Skeletal muscle satellite cell (primary cell): ENCODE data around the gene STXBP2.
A peak's percentile ranks its signal among the peaks of the same experiment; 100 is the strongest.

ENCODE experiments used
- H3K27me3 ChIP-seq: 2 replicates; pipeline ENCODE4 v1.7.0; 2013; ENCODE audit warnings: low read length; ENCODE audit not compliant: control insufficient read depth, insufficient read depth
- H3K36me3 ChIP-seq: 2 replicates; pipeline ENCODE4 v1.7.0; 2013; ENCODE audit warnings: mild to moderate bottlenecking, control low read depth, low read length; ENCODE audit not compliant: insufficient read depth
- H3K4me1 ChIP-seq: 2 replicates; pipeline ENCODE4 v1.7.0; 2013; ENCODE audit warnings: low read length; ENCODE audit not compliant: control insufficient read depth, insufficient read depth
- H3K4me2 ChIP-seq: 2 replicates; pipeline ENCODE4 v1.7.0; 2013; ENCODE audit warnings: mild to moderate bottlenecking, low read length
- H3K4me3 ChIP-seq: 2 replicates; pipeline ENCODE4 v1.7.0; 2013; ENCODE audit warnings: low read length
- H3K9ac ChIP-seq: 2 replicates; pipeline ENCODE4 v1.7.0; 2013; ENCODE audit warnings: mild to moderate bottlenecking, low read depth, low read length, moderate library complexity
- H3K9me3 ChIP-seq: replicated peaks from 2 replicates; pipeline ENCODE4 v1.7.0; 2013; ENCODE audit warnings: mild to moderate bottlenecking, control low read depth, low read length

The STXBP2 gene

DNA sequence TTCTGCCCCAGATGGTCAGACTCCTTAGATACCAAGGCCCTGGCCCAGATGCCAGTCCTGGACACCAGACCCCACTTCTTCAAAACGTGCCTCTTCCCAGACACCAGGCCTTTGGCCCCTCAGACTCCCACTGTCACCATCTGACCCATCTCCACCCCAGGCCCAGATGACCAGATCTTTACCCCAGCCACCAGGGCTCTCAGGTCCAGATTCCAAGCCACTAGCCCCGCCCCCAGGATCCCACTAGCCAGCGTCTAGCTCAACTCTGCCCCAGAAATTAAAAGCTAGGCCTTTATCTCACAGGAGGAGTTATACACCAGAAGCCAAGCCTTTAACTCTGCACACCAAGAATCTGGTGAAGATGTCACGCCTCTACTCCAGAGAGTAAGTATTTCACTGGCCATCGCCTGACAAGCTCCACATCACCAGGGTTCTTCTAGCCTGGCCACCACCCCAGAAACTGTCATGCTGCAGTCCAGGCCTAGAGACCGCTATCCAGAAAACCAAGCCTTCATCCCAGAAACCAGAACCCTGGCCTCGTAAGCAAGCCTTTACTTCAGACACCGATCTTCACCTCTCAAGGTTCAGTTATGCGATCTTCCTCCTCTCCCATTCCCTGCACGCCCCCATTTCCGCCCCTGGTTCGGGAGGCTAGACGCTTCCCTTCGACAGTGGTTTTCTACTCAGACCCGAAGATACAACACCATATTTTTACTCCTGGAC, 8.2 kb upstream of the STXBP2 start:
- H3K27me3 ChIP-seq, result no peaks in the 10 kb centered on the region
- peak overlapping the region; percentile 98 for H3K4me2 ChIP-seq
- H3K4me1 ChIP-seq, result peaks cover 14% of the 10 kb centered on the region
- no peaks in the 10 kb centered on the region for H3K9me3 ChIP-seq
- peak overlapping the region; percentile 92 for H3K4me3 ChIP-seq
- H3K9ac ChIP-seq, result peak overlapping the region; percentile 98
- peaks cover 16% of the 10 kb centered on the region for H3K36me3 ChIP-seq

DNA sequence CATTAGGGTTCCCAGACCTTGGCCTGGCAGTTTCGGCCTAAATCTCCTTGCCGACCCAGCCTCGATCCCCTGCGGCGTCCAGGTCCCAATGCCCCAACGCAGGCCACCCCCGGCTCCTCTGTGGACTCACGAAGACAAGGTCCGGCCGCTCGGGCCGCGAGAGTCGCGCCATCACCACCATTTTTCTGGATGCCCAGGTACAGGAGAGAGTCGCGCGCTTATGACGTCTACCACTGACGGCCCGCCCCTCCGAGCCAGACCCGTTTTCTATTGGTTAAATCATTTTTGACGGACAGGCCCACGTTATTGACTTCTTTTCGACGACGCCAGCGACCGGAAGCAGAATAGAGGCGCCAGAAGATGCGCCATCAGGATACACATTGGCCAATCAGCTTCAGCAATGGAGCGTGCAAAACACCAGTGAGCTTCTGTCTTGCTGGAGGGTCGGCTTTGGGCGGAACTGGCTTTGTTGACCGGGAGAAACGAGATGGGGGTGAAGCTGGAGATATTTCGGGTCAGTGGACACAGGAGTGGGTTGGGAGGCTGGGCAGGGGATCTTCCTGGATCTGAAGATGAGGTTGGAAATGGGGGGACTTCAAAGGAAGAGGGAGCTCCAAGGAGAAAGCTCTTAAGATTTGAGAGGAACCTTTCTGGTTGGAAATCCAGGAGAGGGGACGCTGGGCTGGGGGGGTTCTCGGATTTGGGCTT, 7.4 kb upstream of the STXBP2 start, which contains the start of the genes PET100 and XAB2:
Gene PET100 (plus strand): TSS at position 447 of the 708 bp plus-strand sequence. CDS start 41 bp downstream, at position 488.
Gene XAB2 (minus strand): TSS at position 199 of the 708 bp plus-strand sequence. CDS start 18 bp downstream, at position 181.
- peak within 1 kb of the TSS; percentile 92 for H3K4me3 ChIP-seq
- peak within 1 kb of the TSS; percentile 98 for H3K9ac ChIP-seq
- H3K4me1 ChIP-seq, result peaks cover 14% of the 10 kb centered on the region
- H3K27me3 ChIP-seq, result no peaks in the 10 kb centered on the region
- peaks cover 13% of the 10 kb centered on the region for H3K36me3 ChIP-seq
- peak within 1 kb of the TSS; percentile 98 for H3K4me2 ChIP-seq
- no peaks in the 10 kb centered on the region for H3K9me3 ChIP-seq

DNA sequence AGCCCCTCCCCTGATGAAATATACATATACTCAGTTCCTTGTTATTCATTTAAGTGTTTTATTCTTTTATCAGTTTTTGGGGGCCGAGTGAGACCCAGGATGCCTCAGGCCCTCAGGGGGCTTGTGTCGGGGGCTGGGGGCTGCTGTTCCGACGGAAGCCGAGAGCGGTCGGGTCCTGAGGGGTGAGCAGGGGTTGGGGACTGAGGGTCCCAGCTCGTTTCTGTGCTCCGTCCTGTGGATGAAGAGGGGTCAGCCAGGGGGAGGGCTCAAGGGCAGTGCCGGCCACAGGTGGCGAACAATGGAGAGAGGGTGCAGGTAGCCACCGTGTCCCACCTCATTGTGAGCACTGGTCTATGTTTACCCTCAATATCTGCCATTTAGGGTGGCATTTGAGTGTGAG, 5.3 kb upstream of the STXBP2 start:
- Histone ChIP-seq H3K4me1 (peaks cover 14% of the 10 kb centered on the region), H3K36me3 (peaks cover 5% of the 10 kb centered on the region), H3K9me3 (no peaks in the 10 kb centered on the region), H3K4me2 (no peak overlapping the region), H3K4me3 (no peak overlapping the region), H3K27me3 (peaks cover 16% of the 10 kb centered on the region), H3K9ac (no peak overlapping the region)

DNA sequence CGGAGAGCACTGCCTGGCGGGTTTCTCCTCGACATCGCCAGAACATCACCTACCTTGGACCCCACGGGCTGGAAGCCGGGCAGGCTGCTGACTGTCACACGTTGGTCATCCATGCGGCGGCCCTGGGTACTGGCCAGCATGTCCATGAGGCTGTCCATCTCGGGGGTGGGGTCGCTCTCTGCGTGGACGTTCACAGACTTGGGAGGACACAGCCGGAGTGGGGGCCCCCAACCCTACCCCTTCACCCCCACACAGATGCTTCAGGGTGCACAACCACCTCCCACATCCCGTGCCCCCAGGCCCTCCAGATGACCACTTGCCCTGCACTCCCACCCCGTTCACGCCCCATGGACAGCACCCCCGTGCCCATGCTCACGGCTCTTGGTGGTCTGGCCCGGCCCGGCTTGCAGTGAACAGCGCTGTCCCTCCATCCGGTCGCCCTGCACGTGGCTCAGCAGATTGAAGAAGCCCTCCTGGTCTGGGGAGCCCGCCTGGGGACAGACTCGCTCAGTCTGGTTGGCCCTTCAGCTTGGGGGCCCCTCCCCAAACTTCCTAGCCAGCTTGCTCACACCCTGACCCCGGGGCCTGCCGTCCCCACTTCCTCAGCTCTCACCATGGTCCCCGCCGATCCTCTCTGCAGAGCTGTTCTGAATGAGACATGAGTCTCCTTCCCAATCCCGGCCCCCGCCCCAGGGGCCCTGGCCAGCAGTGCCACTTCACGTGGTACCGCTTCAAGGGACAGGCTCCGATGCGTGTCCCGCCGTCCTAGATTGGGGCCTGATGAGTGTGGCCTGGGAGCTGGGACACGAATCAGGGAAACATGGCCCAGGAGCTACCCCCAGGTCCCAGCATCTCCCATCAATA, 4.3 kb upstream of the STXBP2 start:
- H3K27me3 ChIP-seq, result peaks cover 21% of the 10 kb centered on the region
- no peaks in the 10 kb centered on the region for H3K9me3 ChIP-seq
- no peak overlapping the region for H3K9ac ChIP-seq
- H3K36me3 ChIP-seq, result no peaks in the 10 kb centered on the region
- H3K4me3 ChIP-seq, result no peak overlapping the region
- no peak overlapping the region for H3K4me2 ChIP-seq
- peaks cover 14% of the 10 kb centered on the region for H3K4me1 ChIP-seq

DNA sequence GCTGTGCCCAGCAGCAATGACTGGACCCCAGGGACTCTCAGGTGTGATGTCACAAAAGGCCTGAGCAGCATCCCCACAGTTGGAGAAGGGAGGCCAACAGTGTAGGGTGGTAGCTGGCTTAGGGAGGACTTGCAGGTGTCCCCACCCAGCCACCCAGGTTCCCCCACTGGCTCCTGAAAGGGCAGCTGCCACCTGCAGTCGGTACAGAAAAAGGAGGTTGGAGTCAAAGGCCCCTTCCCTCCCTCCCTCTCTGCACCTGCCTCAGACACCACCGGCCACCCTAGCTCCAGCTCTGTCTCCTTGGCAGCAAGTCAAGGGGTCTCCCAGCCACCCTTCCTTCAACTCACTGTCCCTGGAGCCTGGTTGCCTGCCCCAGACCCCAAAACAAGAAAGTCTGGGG, 3.2 kb upstream of the STXBP2 start, which contains the start of gene PCP2:
Gene PCP2 (minus strand): TSS at position 22 of the 400 bp plus-strand sequence. CDS start 262 bp downstream, outside the sequence.
- Histone ChIP-seq H3K4me2 (no peak within 1 kb of the TSS), H3K9ac (no peak within 1 kb of the TSS), H3K36me3 (no peaks in the 10 kb centered on the region), H3K4me3 (no peak within 1 kb of the TSS), H3K27me3 (peaks cover 27% of the 10 kb centered on the region), H3K4me1 (peaks cover 8% of the 10 kb centered on the region), H3K9me3 (no peaks in the 10 kb centered on the region)

DNA sequence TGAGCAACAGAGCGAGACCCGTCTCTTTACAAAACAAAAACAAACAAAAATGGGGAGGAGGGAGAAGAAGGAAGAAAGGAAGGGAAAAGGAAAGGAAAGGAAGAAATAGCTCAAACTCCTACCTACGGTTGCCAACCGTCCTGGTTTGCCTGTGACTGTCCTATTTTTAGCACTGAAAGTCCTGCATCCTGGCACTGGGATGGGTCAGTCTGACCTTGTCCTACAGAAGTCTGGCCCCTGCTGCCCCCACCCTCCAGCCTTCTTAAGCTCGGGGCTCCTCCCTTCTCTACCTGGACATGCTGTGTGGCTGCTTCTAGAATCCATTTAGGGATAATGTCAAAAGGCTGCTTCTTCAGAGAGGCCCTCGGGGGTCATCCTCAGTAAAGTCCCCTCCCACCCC, 1.2 kb upstream of the STXBP2 start:
- no peaks in the 10 kb centered on the region for H3K9me3 ChIP-seq
- H3K36me3 ChIP-seq, result no peaks in the 10 kb centered on the region
- H3K9ac ChIP-seq, result no peak overlapping the region
- peaks cover 1% of the 10 kb centered on the region for H3K4me1 ChIP-seq
- H3K4me2 ChIP-seq, result no peak overlapping the region
- H3K27me3 ChIP-seq, result peaks cover 27% of the 10 kb centered on the region
- H3K4me3 ChIP-seq, result no peak overlapping the region

DNA sequence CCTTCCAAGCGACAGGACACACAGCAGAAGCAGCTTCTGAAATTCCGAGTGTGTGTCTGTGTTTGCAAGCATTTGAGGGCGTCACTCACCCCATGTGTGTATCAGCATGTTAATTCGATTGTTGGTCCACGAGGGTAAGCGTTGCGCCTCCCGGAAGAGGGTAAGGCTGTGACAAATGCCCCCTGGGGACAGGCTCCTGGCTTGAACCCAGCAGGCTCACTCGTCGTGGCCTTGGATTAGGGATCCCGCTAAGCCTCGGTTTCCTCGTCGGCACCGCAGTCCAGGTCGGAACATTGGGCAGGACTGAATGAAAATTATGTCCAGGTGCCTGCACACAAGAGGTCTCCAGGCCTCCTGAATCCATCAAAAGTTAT, 606 bp upstream of the STXBP2 start:
- H3K4me2 ChIP-seq, result no peak overlapping the region
- H3K27me3 ChIP-seq, result peaks cover 27% of the 10 kb centered on the region
- H3K4me1 ChIP-seq, result no peaks in the 10 kb centered on the region
- no peak overlapping the region for H3K9ac ChIP-seq
- H3K9me3 ChIP-seq, result no peaks in the 10 kb centered on the region
- no peak overlapping the region for H3K4me3 ChIP-seq
- H3K36me3 ChIP-seq, result no peaks in the 10 kb centered on the region

DNA sequence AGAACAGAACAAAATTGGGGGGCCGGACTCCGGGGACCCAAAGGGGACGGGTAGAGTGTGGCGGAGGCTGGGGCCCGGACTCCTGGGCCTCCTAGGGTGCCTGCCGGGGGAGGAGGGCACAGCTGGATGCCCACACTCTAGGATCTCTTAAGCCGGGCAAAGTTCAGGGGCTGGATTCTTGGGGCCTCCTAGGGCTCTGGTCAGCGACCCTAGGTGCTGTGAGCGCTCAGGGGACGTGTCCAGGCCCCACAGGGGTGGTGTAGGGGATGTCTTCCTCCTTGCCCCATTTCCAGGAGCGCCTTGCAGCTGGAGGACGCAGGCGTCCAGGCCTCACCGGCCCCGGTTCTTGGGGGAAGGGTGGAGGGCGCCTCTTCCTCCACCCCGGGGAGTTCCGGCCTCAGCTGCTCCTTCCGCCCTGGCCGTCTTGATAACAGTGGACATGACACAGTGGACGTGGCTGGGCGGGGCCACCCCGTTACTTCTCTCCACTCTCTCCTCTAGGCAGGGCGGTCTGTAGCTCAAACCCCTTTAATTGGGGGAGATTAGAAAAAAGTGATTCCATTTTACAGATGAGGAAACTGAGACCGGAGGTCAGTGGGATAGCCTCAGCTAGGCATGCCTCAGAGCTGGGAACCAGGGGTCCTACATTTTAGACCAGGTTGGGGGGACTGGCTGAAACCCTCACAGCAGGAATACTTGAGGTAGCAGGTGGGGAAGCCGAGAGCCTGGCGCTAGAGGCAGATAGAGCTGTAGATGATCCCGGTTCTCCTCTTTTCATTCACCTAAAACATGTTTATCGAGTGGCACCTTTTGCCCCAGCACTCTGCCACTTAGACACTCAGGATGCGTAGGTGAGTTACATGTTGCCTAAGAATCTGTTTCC, 705 bp downstream of the STXBP2 start:
- Histone ChIP-seq H3K9ac (no peak overlapping the region), H3K9me3 (no peaks in the 10 kb centered on the region), H3K4me2 (no peak overlapping the region), H3K36me3 (no peaks in the 10 kb centered on the region), H3K4me1 (no peaks in the 10 kb centered on the region), H3K27me3 (peaks cover 27% of the 10 kb centered on the region), H3K4me3 (no peak overlapping the region)

DNA sequence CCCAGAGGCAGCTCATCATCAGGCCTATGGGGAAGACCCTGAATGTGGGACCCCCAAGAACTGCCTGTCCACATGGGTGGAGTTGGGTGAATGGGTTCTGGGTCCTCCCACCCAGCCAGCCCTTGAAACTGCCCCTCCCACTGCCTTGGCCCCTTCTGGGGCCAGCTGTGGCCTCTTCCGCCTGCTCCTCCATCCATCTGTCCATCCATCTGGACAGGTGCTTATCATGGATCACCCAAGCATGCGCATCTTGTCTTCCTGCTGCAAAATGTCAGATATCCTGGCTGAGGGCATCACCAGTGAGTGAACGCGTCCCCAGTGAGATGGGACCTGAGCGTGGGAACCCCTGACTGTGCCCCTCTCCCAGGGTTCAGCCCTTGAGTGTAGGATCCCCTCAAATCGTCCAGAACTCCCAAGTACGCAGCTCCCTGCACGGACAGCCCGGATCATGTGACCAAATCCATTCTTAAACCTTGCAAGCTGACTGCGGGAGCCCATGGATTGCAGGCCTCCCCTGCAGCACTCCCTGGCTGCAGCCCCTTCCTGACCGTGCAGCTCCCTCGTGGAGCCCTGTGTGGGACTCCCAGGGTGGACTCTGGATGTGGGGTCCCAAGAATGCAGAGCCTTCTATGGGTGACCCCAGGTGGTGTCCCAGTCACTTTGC, 2.0 kb downstream of the STXBP2 start:
- no peaks in the 10 kb centered on the region for H3K36me3 ChIP-seq
- no peaks in the 10 kb centered on the region for H3K9me3 ChIP-seq
- no peak overlapping the region for H3K4me3 ChIP-seq
- H3K27me3 ChIP-seq, result peaks cover 27% of the 10 kb centered on the region
- no peak overlapping the region for H3K4me2 ChIP-seq
- H3K4me1 ChIP-seq, result no peaks in the 10 kb centered on the region
- H3K9ac ChIP-seq, result no peak overlapping the region

DNA sequence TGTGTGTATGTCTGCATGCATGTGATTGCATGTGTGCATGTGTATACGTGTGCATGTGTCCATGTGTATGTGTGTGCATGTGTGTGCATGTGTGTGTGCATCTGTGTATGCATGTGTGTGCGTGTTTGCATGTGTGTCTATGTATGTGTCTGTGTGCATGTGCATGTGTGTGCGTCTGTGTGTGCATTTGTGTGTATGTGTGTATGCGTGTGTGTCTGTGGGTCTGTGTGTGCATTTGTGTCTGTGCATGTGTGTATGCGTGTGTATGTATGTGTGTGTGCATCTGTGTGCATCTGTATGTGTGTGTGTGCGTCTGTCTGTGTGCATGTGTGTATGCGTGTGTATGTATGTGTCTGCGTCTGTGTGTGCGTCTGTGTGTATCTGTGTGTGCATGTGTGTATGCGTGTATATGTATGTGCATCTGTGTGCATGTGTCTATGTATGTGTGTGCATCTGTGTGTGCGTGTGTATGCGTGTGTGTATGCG, 3.0 kb downstream of the STXBP2 start:
- Histone ChIP-seq H3K36me3 (no peaks in the 10 kb centered on the region), H3K4me3 (no peak overlapping the region), H3K4me2 (no peak overlapping the region), H3K27me3 (peaks cover 27% of the 10 kb centered on the region), H3K9ac (no peak overlapping the region), H3K9me3 (no peaks in the 10 kb centered on the region), H3K4me1 (no peaks in the 10 kb centered on the region)
